22Rv1 (cell line): ENCODE results near the gene BAG3.

ENCODE experiments used
- CTCF ChIP-seq: fragments of 450-650 bp; IDR thresholded peaks from 2 replicates; pipeline ENCODE4 v1.5.1; 2017; ENCODE audit warnings: mild to moderate bottlenecking
- ZFX ChIP-seq: fragments of 450-650 bp; IDR thresholded peaks from 2 replicates; pipeline ENCODE4 v1.6.1; 2017; ENCODE audit warnings: antibody characterized with exemption, borderline replicate concordance

GRCh38 chr10:119675483-119676170 lies 24.4 kb downstream of the BAG3 start:
- TF ChIP-seq CTCF (no peak), ZFX (no peak)
